H1 (cell line): ENCODE results near the gene VCP. TPM values are rescaled to one million over a fixed set of nuclear protein-coding genes. Genes with fewer than 3 reads are reported as not detected.

Experiments used
- CEBPB ChIP-seq: IDR thresholded peaks from 2 replicates; pipeline ENCODE4 v1.6.1; 2012; ENCODE audit warnings: low read depth, low read length
- CHD7 ChIP-seq: fragments of 300-600 bp; sonication (generic); IDR thresholded peaks from 2 replicates; pipeline ENCODE4 v1.7.1; 2012; ENCODE audit warnings: low read length, moderate library complexity, mild to moderate bottlenecking, inconsistent platforms; ENCODE audit not compliant: insufficient replicate concordance
- FOSL1 ChIP-seq: IDR thresholded peaks from 2 replicates; pipeline ENCODE4 v1.6.1; 2011; ENCODE audit warnings: mild to moderate bottlenecking, low read depth, low read length, moderate library complexity; ENCODE audit not compliant: insufficient read depth
- NRF1 ChIP-seq: IDR thresholded peaks from 2 replicates; pipeline ENCODE4 v1.6.1; 2011; ENCODE audit warnings: mild to moderate bottlenecking, low read depth, low read length, improper control_type of control experiment
- RBBP5 ChIP-seq: IDR thresholded peaks from 2 replicates; pipeline ENCODE4 v1.7.1; 2012; ENCODE audit warnings: low read depth, mild to moderate bottlenecking, inconsistent platforms, low read length, moderate library complexity, borderline replicate concordance
- SIRT6 ChIP-seq: IDR thresholded peaks from one replicate; pipeline ENCODE4 v1.7.1; 2012; ENCODE audit warnings: low read length, inconsistent platforms
- SRF ChIP-seq: IDR thresholded peaks from 2 replicates; pipeline ENCODE4 v1.6.1; 2011; ENCODE audit warnings: mild to moderate bottlenecking, low read depth, low read length, moderate library complexity
- YY1 ChIP-seq: IDR thresholded peaks from 2 replicates; pipeline ENCODE4 v1.6.1; 2011; ENCODE audit warnings: low read depth, mild to moderate bottlenecking, low read length
- polyA plus RNA-seq, 7 experiments: library from polyadenylated mRNA; depleted of rRNA in 3 of 7; stranded (reverse) in 5 of 7; unstranded in 2 of 7; fragments of >200 nt in 5 of 7; fragments of 200-250 nt in 2 of 7; gene quantifications; 1 replicate in 5 of 7; 2 replicates in 1 of 7; 4 replicates in 1 of 7; pipeline versions ENCODE4 v1.2.1 to v1.2.3, GENCODE V29; 2011 to 2013; ENCODE audit warnings: missing spikeins in 2 of 7, mixed read lengths in 2 of 7
- total RNA-seq: library from RNA; stranded (reverse); fragmentation: NEBNext Ultra II Directional; extraction: Animal tissue kit (Norgen Biotek cat#: 25700); gene quantifications from 2 replicates; pipeline ENCODE4 v1.2.1, GENCODE V29; 2021

The VCP gene
- total and polyA plus RNA-seq, 2 of the 8 experiments (the other 6 are each of a cell fraction or from before 2014, with no cell fraction given): 173 to 375 TPM

GRCh38 chr9:35027374-35027773, 45.1 kb downstream of the VCP start (continued):
- TF ChIP-seq FOSL1 (no peak), YY1 (no peak), SRF (no peak), SIRT6 (no peak), NRF1 (no peak), CEBPB (no peak), CHD7 (no peak), RBBP5 (no peak)
